Inflammatory macrophage (primary cell): ENCODE results near the gene PPP2R3B.
"Not testable (repeated sequence)": the region's sequence is repeated elsewhere in the genome, so short reads cannot be mapped to it uniquely, and the experiment has no call there.

Source experiments
- DNase-seq, 2 donors: peaks; one replicate each; pipeline ENCODE4 v3.0.0-alpha.2; 2020 to 2022

The PPP2R3B gene

DNA sequence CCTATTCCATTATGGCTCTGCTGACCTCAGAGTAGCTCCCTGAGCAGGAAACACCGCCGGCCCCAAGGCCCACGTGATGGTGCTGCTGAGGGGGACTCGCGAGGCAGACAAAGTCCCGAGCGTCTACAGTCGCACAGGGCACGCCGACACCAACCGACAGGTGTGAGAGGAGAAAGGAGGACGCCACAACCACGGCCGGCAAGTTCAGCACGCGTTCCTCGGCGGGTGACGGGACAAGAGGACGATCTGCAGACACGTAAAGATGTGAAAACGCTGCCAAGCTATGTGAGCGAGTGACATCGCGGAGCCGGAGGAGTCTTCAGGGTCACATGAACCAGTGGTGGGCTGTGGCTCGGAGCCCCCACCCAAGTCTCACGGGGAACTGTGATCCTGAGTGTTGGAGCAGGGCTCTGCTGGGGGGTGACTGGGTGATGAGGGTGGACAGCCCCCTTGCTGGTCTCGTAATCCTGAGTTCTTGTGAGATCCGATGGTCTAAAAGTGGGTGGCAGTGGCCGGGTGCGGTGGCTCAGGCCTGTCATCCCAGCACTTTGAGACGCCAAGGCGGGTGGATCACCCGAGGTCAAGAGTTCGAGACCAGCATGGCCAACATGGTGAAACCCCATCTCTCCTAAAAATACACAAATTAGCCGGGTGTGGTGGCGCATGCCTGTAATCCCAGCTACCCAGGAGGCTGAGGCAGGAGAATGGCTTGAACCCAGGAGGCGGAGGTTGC lies 34.0 kb downstream of the PPP2R3B start:
- DNase-seq, result no peak

DNA sequence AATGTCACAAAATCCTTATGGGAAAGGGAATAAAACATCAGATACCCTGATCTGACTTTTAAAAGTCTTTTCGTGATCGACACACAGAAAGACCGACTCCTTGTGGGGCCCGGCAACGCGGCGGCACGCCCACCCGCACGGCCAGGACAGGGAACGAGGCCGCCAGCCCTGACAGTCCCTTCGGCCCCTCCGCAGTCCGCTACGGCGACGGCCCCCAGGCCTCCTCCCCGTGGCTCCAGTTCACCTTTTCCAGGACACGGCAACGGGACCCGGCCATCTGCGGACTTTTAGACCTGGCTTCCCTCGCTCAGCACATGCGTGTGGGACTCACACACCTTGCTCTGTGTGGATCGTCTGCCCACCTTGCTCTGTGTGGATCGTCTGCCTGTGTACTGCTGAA lies 34.5 kb downstream of the PPP2R3B start:
- DNase-seq, result no peak

DNA sequence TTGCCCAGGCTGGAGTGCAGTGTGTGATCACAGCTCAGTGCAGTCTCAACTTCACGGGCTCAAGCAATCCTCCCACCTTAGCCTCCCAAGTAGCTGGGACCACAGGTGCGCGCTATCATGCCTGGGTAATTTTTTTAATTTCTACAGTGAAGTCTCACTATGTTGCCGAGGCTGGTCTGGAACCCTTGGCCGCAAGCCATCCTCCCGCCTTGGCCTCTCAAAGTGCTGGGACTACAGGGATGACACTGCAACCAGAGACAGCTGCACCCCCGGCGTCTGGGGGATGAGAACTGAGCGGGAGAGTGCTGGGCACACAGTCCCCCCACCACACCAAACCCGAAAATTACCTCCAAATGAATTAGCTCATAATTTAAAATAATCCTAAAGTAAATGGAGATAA lies 35.0 kb downstream of the PPP2R3B start:
- DNase-seq, result no peak

DNA sequence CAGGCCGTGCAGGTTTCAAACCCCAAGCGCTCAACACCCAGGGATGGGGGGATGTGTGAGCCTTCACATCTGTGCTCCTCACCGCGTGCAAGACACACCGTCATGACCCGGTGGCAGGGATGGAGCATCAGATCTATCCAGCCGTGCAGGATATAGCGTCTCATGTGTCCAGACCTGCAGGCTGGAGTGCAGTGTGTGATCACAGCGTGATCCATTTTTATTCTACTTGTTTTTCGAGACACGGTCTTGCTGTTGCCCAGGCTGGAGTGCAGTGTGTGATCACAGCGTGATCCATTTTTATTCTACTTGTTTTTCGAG lies 35.4 kb downstream of the PPP2R3B start:
- DNase-seq, result not testable (repeated sequence)

DNA sequence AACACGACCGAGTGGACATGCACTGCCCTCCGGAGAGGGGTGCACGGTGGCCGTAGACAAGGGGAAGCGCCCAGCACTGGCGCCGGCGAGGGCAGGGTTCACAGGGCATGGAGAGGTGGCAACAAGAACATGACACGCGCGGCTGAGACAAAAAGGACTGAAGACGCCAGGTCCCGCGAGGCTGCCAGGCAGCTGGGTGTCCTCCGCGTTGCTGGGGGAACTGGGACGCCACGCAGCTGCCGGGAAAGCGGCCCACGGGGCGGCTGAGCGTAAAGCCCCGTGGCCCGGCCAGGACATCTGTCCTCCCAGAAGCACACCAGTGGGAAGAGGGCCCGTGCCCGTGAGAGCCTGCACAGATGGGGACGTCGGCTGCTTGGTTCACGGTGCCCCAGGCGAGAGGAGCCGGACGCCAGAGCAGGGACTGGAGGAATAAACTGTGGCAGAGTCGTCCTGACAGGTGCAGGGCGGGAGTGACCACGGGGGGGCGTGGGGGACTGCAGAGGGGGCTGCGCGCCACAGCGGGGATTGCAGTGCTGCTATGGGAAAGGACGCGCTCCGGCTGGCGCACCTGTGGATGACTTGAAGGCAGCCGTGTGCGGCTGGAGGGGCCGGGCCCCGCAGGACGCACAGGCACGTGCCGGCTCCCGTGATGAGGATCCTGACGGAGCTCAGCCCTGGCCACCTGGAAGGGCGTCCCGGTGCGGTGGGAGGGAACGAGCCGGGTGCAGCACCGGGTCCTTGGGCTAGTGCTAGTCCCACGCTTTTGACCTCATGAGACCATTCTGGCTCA lies 36.0 kb downstream of the PPP2R3B start:
- no peak for DNase-seq

DNA sequence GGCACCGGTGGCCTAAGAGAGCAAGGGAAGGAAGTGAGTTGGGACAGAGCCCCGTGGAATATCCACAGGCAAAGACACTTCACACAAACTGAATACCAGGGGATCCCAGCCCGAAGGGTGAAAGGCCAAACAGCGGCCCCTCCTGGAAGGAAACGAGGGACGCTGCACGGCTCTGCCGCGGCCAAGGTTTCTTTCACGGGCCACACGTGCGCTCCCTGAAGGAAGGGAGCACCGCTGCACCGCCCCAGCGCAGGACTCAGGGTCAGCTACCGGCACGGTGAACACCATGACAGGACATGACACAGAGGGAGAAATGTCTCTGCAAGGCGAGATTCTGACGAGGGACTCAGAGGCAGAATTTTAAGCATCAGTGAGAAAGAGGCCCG lies 36.6 kb downstream of the PPP2R3B start:
- DNase-seq, result no peak

DNA sequence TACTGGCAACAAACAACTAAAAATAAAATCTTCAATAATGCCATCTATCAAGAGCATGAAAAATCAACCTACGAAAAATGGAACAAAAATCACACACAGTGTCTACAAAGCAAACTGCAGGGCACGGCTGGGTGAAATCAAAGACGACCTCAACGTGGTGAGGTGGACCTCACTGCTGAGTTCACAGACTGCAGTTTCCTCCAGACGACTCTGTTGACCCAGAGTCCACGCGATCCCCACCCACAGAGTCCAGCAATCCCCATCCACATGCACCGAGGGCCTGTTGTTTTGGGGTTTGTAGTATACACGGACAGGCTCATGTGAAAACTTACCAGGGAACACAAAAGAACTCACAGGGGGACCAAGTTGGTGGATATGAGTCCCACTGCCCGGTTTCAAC lies 37.0 kb downstream of the PPP2R3B start:
- DNase-seq, result no peak

DNA sequence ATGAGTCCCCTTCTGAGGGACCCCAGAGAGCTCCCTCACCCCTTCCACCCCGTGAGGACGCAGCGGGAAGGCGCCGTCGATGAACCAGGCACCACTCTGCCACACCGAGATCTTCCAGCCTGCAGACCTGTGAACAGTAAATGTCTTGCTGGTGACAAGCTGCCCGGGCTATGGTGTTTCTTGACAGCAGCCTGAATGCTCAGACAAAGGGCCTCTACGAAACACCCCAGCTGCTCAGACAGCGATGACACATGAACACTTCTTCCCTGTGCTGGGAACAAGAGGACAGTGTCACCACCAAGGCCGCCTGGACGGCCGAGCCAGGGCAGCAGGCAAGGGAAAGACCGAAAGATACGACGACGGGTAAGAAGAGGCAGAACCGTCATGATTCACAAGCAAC lies 37.5 kb downstream of the PPP2R3B start:
- no peak for DNase-seq

DNA sequence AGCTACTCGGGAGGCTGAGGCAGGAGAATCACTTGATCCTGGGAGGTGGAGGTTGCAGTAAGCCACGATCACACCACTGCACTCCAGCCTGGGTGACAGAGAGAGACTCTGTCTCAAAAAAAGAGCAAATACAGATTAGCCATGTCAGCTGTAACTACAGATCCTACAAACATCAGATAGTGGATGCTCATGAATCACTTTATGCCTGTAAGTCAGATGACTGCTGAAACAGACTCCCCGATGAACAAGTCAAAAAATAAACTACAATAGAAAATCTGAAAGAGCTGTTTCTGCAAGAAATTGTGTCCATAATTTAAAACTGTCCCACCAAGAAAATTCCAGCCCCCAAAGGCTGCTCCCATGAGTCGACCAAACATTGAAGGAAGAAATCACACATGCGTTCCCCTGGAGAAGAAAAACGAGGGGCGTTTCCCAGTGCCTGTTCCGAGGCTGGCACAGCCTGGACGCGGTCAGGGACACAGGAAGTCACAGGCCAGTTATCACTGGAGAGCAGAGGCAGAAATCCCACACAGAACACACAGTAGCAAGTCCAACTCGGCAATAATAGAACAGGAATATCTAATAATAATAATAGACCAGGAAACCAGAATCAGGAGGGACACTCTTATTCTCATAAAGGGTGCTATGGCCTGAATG lies 38.1 kb downstream of the PPP2R3B start:
- no peak for DNase-seq

DNA sequence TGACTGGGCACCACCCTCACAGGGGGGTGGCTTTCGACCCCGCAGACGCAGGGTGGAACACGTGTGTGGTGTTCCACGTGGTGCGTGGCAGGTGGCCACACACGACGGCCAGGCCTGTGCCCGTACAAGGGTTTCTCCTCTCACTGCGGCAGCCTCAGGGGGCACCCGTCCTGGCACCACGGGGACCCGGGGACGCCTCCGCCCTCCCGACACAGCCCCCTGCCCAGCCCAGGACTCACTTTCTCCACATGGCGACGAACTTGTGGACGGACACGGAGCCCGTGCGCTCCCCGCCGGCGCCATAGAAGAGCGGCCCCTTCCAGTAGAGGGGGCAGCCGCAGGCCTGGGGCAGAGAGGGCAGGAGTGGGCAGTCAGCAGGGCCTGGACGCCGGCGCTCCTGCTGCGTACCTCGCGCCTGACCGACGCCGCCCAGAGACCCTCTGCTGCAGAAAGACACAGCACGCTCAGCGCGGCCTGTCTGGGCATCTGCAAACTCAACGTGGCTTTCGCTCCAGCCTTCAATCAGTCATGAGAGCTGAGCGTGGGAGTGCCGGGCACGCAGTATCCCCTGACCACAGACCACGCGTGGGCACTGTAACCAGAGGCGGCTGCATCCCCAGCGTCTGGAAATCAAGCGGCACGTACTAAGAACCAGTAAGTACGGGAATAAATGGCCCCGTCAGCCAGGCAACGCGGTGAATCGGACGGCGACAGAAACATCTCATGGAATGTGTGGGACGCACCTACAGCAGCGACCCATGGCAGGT lies 39.2 kb downstream of the PPP2R3B start:
- no peak for DNase-seq

DNA sequence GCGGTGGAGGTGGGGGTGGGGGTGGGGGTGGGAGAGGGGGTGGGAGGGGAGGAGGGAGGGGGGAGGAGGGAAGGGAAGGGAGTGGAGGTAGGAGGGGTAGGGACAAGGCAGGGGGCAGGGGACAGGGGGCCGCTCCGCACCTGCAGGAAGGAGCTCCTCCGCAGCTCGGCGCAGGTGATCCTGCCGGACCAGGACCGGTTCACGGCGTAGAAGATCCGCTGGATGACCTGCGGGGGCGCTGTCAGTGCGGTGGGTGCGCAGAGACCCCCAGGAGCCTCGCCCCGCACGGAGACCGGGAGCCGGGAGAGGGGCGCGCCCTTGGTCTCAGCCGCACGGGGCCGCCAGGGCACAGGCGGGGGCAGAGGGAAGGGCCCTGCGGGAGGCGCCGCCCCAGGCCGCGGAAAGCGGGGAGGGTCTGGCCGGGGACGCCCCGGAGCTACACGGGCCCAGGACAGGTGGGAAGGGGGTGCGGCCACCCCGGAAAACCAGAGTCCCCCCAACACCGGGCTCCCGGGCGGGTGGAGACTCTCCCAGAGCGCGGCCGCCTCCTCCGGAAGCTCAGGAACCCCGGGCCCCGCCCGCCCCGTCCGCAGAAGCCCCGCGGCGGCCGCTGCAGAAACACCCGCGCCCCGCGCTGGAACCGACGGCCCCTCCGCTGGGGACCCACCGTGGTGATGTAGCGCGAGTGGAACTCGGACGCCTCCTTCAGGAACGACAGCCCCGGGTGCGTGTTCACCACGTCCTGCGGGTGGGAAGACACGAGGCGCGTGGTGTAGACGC lies 40.5 kb downstream of the PPP2R3B start:
- DNase-seq, result no peak

DNA sequence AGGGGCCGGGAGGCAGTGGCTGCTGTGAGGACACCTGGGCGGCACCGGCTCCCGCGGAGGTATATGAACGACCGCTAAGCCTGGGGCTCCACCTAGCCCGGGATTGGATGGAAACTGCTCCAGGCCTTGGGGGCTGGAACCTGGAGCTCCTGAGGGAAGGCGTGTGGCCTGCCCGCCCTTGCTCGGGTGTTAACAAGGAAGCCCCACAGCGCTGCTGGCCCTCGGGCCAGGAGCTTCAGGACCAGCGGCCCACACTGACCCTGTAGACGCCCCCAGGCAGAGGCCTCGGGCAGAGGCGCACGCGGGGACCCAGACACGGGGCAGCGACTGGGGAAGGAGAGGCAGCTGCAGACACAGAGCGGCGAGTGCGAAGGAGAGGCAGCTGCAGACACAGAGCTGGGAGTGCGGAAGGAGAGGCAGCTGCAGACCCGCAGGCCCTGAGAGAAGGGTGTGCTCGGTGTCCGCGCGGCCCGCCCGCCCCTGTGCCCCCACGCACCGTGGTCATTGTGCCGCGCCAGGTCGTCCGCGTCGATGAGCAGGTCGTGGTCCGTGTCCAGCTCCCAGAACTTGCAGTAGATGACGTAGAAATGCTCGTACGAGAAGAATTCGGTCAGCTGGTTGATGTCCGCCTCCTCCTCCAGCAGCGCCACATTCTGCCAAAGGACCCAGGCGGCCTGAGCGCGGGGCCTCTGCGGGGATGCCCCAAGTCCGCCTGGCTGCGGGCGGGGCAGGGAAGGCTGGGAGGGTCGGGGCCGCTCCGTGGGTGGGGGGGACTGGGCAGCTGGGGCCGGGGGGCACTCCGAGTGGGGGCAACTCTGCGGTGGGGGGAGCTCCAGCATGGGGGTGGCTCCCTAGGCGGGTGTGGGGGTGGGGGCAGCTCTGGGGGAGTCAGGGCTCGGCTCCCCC lies 41.4 kb downstream of the PPP2R3B start:
- DNase-seq, result no peak

DNA sequence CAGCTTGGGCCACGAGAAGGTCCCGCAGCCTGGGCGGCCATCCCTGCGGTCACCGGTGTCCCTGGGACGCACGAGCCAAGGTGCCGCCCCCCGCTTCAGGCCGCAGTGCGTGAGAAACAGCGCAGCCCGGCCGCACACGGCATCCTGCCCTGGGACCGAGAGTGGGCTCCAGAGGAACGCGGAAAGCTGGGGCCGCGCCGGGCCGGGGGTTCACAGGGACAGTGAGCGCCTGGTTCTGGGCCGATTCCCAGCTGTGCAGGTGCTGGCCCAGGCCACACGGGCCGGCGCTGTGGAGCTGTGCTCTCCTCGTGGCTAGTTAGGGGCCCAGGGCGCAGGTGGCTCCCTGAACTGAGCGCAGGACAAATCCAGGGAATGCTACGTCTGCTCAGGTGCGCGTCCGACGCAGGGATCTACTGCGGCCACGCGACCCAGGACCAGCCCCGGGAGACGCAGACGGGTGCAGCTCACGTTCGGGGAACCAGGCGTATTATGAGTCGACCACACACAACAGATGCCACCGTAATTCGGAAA lies 42.3 kb downstream of the PPP2R3B start:
- DNase-seq, result no peak

DNA sequence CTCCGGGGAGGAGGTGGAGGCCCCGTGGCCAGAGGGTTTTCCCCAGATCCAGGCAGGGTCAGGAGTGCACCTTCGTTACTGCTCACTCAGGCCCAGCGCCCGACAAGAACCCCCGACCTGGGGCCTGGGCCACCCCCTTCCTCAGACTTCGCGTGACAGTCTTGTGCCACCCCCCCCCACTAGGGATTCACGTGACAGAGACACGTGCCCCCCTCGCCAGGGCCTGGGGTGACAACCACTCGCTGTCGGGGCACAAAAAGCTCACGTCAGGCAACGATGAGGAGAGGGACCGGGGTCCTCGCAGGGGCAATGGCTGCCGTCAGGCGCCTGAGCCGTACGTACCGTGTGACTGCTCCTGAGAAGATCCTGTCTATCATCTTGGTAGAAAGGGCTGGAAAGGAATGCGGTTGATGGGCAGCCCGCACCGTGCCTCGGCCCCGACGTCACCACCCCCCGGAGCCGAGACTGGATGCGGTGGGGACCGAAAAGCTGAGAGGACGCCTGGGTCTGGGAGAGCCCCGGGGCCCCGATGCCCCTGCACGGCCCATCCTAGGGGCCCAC lies 45.1 kb downstream of the PPP2R3B start:
- DNase-seq, result no peak

DNA sequence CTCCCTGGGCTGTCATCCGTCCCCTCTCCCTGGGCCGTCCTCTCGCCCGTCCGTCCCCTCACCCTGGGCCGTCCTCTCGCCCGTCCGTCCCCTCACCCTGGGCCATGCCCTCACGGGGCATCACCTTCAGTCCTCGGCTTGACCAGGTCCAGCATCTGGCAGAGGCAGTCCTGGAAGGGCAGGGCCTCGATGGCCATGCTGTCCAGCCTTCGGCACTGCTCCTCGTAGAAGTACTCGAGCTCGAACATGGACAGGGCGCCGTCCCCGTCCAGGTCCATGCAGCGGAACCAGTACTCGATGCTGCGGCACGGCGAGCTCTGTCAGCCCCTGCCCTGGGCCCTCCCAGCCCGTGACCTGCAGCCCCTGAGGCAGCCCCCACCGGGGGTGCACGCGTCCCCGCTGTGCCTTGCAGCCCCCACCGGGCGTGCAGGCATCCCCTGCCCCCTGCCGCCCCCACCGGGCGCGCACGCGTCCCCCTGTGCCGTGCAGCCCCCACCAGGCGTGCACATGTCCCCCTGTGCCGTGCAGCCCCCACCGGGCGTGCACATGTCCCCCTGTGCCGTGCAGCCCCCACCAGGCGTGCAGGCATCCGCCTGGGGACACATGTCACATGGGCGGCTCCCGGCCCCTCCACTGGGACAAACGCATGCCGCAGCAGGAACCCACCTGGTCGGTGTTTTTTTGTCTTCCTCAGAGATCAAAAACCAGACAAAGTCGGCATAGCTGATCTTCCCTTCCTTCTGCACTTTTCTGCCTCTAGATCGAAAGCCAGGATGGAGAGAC lies 45.9 kb downstream of the PPP2R3B start:
- DNase-seq, result no peak

DNA sequence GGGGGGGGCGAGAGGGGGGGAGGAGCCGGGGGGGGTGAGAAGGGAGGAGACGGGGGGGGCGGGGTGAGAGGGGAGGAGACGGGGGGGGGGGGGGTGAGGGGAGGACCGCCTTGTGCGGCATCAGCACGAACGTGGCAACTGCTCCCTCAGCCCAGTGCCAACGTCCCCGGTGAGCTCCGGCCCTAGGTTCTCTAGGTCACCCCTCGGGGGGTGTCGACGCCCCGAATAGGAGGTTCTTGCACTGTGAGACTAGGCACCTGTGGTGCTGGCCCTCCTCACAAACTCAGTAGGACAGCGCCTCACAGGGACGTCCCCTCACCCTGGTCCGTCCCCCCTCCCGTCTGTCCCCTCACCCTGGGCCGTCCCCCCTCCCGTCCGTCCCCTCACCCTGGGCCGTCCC lies 46.6 kb downstream of the PPP2R3B start:
- no peak for DNase-seq

DNA sequence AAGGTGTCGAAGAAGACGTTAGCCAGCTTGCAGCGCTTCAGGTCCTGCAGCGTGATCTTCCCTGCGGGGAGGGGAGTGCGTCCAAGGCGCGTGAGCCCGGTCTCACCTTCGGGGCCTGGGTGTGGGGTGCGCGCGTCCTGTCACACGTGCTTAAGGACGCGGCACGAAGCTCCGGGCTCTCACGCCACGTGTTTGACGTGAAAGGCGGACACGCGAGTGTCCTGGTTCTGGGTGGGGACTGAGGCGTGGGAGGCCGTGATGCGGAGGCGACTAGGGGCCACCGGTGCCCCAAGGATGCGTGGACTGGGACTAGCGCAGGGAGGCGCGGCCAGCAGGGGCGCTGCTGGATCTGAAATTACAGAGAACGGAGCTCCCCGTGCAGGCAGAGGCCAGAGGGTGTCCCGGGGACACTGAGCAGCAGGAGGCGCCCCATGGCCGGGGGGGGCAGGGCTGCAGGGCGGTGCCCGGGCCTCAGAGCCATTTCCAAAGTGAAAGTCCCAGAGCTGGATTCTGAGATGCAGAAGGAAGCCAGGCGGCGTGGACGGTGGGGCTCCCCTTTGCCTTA lies 47.8 kb downstream of the PPP2R3B start:
- DNase-seq, result no peak

DNA sequence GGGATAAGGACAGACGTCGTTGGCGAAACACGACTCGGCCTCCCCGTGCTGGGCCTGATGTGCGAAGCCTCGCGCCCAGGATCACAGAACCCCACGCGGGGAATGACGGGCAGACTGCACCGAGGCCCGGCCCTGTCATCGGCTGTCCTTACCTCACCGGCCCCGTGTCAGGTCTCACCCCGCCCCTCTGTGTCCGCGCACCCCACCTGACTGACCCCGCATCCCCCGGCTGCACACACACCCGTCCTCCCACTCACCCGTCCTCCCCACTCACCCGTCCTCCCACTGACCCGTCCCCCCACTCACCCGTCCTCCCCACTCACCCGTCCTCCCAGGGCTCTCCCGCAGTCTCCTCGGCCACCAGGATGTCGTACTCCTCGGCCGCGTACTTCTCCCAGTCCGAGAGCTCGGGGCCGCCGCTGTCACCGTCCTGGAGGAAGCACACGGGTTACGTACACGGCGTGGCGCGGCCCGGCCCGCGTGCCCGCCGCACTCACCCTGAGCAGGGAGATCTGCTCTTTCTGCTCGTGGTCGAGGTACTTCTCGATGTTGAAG lies 48.3 kb downstream of the PPP2R3B start:
- DNase-seq, result no peak

DNA sequence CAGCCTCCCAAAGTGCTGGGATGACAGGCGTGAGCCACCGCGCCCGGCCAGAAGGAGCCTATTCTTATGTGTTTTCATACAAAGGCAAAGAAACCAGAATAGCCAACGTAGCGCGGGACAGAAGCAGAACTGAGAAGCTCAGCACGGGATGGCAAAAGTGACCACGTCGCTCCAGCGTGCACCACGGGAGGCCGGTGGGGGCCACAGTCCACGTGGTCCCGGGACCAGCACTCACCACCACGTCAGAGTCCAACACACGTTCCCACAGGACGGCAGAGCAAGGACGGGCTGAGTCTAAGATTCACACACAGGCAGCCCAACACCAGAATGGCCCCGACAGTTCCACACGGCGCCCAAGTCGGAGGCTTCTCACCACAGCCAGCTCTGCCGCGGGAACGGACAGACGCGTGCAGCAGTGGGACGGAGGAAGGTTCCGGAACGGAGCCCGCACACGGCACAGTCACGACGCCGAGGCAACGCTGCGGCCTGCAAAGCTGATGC lies 49.3 kb downstream of the PPP2R3B start:
- DNase-seq, result no peak
